Memory B cell (primary cell): ENCODE data around the gene DGKD.
A peak's percentile ranks its signal among the peaks of the same experiment; 100 is the strongest.

ENCODE experiments used
- ATAC-seq: fragments of 150-1000 bp; cut with Tn5 transposase; 2 replicates; pipeline ENCODE4 v1.10.0; 2021; ENCODE audit warnings: low read depth, mild to moderate bottlenecking, moderate library complexity
- DNase-seq, 2 donors: peaks; one replicate each; pipeline ENCODE4 v3.0.0; 2022; ENCODE audit warnings: low spot score in 2 of 2
- H3K27ac Mint-ChIP-seq: one replicate; pipeline ENCODE4 v1.8.0; 2022; ENCODE audit warnings: mild to moderate bottlenecking, moderate library complexity, mixed read lengths
- H3K27me3 Mint-ChIP-seq: one replicate; pipeline ENCODE4 v1.8.0; 2022; ENCODE audit warnings: mixed read lengths
- H3K36me3 Mint-ChIP-seq: one replicate; pipeline ENCODE4 v1.8.0; 2022; ENCODE audit warnings: mild to moderate bottlenecking, mixed read lengths
- H3K4me1 Mint-ChIP-seq: one replicate; pipeline ENCODE4 v1.8.0; 2022; ENCODE audit warnings: mixed read lengths
- H3K4me3 Mint-ChIP-seq: one replicate; pipeline ENCODE4 v1.8.0; 2022; ENCODE audit warnings: mild to moderate bottlenecking, moderate library complexity, mixed read lengths
- H3K9me3 Mint-ChIP-seq: one replicate; pipeline ENCODE4 v1.8.0; 2022; ENCODE audit warnings: mixed read lengths

The DGKD gene

DNA sequence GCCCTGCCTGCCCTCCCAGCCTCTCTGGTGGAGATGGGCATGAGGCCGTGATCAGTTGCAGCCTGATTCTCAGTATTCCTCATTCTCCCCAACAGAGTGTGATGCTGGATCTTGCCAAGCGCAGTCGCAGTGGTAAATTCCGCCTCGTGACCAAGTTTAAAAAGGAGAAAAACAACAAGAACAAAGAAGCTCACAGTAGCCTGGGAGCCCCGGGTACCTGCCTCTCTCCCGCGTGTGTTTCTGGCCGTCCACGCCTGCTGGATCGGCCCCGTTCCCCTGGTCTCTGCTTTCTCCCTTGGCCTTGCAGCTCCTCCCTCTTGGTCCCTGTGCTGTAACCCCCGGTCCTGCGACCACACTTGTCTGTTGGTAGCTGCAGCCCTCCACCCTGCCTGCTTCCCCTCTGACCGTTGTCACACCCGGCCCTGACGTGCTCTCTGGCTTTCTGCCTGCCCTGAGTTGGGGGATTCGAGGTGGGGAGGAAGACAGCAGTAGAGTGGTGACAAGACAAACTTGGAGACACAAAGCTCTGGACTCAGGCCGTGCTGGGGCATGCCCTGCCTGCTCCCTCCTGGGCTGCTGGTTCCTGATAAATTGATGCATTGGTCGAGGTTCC, 112.8 kb downstream of the DGKD start:
- H3K36me3 Mint-ChIP-seq: peaks cover 57% of the 10 kb centered on the region

GRCh38 chr2:233468047-233468740, 113.9 kb downstream of the DGKD start:
- DNase-seq (no peak), ATAC-seq (no peak)
- Mint-ChIP-seq H3K27ac (peak overlapping the region; percentile 48), H3K4me1 (no peaks in the 10 kb centered on the region), H3K27me3 (no peaks in the 10 kb centered on the region), H3K9me3 (peaks cover 2% of the 10 kb centered on the region), H3K36me3 (peaks cover 61% of the 10 kb centered on the region), H3K4me3 (no peak overlapping the region)

More for the DNA sequence above, 112.8 kb downstream of the DGKD start:
- no peak overlapping the region for H3K4me3 Mint-ChIP-seq
- peak overlapping the region; percentile 47 for H3K27ac Mint-ChIP-seq
- DNase-seq (no peak), ATAC-seq (no peak)
- no peaks in the 10 kb centered on the region for H3K4me1 Mint-ChIP-seq
- peaks cover 2% of the 10 kb centered on the region for H3K9me3 Mint-ChIP-seq
- no peaks in the 10 kb centered on the region for H3K27me3 Mint-ChIP-seq

GRCh38 chr2:233468741-233469110, 114.4 kb downstream of the DGKD start:
- Mint-ChIP-seq H3K4me3 (no peak overlapping the region), H3K27me3 (no peaks in the 10 kb centered on the region), H3K27ac (peak overlapping the region; percentile 48), H3K36me3 (peaks cover 58% of the 10 kb centered on the region), H3K4me1 (no peaks in the 10 kb centered on the region), H3K9me3 (no peaks in the 10 kb centered on the region)
- ATAC-seq: no peak
- DNase-seq: no peak

- peak overlapping the region; percentile 53 for H3K27ac Mint-ChIP-seq
Observed at GRCh38 chr2:233469261-233470010, 115.1 kb downstream of the DGKD start.

DNA sequence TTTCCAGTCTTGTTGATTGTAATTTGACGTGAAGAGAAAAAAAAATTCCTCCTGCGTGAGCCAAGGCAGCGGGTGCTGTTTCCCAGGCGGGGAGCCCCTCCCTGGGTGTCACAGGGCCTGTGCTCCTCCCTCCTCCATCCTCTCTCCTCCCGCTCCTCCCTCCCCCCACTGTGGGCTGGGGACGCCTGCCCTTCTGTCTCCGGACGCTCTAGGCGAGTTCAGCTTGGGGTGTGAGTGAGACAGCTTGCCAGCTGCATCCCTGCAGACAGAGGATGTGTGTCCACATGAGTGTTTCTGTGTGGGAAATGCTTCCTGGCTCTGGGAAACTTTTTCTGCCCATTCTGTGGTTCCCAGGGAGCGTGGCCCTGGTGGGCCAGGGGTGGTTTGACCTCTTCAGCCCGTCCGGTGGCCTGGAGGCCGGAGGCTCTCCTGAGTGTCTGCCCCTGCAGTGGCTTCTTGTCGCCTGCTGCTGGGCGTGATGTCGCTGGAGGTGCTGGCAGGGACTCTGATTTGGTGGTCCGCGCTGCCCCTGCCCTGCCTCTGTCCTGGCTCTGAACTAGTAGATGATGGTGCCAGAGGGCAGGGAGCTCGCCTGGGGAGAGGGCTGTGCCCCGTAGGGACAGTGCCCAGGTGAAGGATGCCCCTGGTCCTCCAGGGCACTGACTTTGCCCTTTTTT, 115.9 kb downstream of the DGKD start:
- no peaks in the 10 kb centered on the region for H3K27me3 Mint-ChIP-seq
- H3K9me3 Mint-ChIP-seq: no peaks in the 10 kb centered on the region
- H3K4me3 Mint-ChIP-seq: no peak overlapping the region
- no peak for ATAC-seq
- no peak for DNase-seq
- H3K36me3 Mint-ChIP-seq: peaks cover 51% of the 10 kb centered on the region
- no peak overlapping the region for H3K27ac Mint-ChIP-seq
- peaks cover 3% of the 10 kb centered on the region for H3K4me1 Mint-ChIP-seq

More at GRCh38 chr2:233469261-233470010, 115.1 kb downstream of the DGKD start:
- DNase-seq: no peak
- H3K9me3 Mint-ChIP-seq: no peaks in the 10 kb centered on the region
- H3K4me1 Mint-ChIP-seq: peaks cover 3% of the 10 kb centered on the region
- no peaks in the 10 kb centered on the region for H3K27me3 Mint-ChIP-seq
- no peak overlapping the region for H3K4me3 Mint-ChIP-seq
- ATAC-seq: no peak
- peaks cover 52% of the 10 kb centered on the region for H3K36me3 Mint-ChIP-seq

- Mint-ChIP-seq H3K4me3 (no peak overlapping the region), H3K9me3 (no peaks in the 10 kb centered on the region), H3K4me1 (peaks cover 3% of the 10 kb centered on the region), H3K27ac (no peak overlapping the region), H3K27me3 (no peaks in the 10 kb centered on the region), H3K36me3 (peaks cover 49% of the 10 kb centered on the region)
- no peak for ATAC-seq
- no peak for DNase-seq
Observed at GRCh38 chr2:233470839-233471238, 116.5 kb downstream of the DGKD start.

DNA sequence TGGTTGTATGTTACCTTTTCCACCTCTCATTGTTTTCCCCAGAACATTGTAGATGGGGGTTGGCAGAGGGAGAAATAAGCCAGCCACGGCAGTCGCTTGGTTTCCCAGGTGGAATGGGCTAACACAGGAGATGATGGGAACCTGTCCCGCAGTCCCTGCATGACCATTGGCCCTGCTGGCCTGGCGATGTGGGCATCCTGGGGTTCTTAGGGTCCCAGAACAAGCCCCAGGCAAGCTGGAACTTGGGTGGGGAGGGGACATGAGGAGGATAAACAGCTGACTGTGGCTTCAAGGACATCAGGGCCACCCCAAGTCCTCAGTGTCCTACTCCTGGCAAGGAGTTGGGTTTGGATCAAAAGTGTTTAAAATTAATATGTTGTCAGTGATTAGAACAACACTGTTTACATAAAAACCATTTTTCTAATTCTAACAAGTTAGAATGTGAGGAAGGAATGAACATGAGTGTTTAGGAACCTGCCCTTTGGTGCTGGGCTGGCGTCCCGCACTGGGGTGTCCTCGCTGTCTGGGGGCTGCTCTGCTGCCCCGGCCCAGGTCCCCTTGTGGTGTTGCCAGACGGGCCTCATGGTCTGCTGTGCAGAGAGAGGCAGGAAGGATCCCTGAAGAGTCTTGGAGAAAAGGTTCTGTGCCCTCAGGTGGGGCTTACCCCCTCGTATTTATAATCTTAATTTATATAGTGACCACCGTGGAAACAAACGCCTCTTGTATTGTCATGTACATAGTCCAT, 117.2 kb downstream of the DGKD start:
- ATAC-seq: no peak
- Mint-ChIP-seq H3K9me3 (no peaks in the 10 kb centered on the region), H3K4me1 (peaks cover 3% of the 10 kb centered on the region), H3K27me3 (no peaks in the 10 kb centered on the region), H3K27ac (peak overlapping the region; percentile 63), H3K36me3 (peaks cover 44% of the 10 kb centered on the region), H3K4me3 (no peak overlapping the region)
- no peak for DNase-seq

DNA sequence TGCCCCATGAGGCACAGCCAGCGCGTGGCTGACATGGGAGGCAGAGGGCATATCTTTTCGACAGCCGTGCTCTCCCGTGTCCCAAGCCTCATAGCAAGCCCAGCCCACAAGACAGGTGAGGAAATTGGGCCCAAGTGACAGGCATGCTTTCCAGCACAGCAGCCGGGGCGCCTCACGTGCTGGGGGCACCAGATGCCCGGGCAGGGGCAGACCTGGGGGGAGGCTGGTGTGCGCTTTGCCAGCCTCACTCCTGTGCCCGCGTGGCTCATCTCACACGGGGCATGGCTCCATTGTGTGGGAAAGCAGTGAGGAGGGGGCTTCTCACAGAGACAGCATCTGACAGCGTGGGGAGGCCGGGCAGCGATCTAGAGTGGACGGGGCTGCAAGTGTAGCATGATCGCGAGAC, 119.1 kb downstream of the DGKD start:
- Mint-ChIP-seq H3K36me3 (peaks cover 36% of the 10 kb centered on the region), H3K9me3 (no peaks in the 10 kb centered on the region), H3K27me3 (no peaks in the 10 kb centered on the region), H3K4me3 (no peak overlapping the region), H3K4me1 (peaks cover 3% of the 10 kb centered on the region), H3K27ac (peak overlapping the region; percentile 24)
- no peak for DNase-seq
- no peak for ATAC-seq

DNA sequence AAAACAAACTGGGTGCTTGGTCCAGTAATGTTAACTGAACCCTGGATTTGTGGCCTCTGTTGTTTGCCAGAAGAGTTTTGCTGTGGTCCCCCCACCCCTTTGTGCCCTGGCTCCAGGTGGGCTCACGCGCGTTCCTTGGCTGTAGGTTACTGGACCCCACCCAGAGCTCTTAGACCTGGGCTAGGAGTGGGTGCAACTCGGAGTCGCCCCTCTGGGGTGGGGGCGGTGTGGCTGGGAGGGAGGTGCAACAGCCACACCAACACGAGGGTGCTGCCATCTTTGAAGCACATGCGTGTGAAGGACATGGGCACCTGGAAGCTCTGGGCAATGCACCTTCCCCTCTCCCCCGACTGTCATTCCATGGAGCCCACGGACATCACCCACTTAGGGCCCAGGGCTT, 119.6 kb downstream of the DGKD start:
- no peaks in the 10 kb centered on the region for H3K27me3 Mint-ChIP-seq
- peaks cover 34% of the 10 kb centered on the region for H3K36me3 Mint-ChIP-seq
- no peaks in the 10 kb centered on the region for H3K9me3 Mint-ChIP-seq
- DNase-seq (no peak), ATAC-seq (no peak)
- H3K4me3 Mint-ChIP-seq: no peak overlapping the region
- H3K27ac Mint-ChIP-seq: peak overlapping the region; percentile 24
- H3K4me1 Mint-ChIP-seq: peaks cover 3% of the 10 kb centered on the region

GRCh38 chr2:233474308-233475160, 120.2 kb downstream of the DGKD start:
- Mint-ChIP-seq H3K27ac (no peak overlapping the region), H3K27me3 (no peaks in the 10 kb centered on the region), H3K36me3 (peaks cover 28% of the 10 kb centered on the region), H3K9me3 (no peaks in the 10 kb centered on the region), H3K4me3 (no peak overlapping the region), H3K4me1 (peaks cover 3% of the 10 kb centered on the region)
- ATAC-seq (no peak), DNase-seq (no peak)

DNA sequence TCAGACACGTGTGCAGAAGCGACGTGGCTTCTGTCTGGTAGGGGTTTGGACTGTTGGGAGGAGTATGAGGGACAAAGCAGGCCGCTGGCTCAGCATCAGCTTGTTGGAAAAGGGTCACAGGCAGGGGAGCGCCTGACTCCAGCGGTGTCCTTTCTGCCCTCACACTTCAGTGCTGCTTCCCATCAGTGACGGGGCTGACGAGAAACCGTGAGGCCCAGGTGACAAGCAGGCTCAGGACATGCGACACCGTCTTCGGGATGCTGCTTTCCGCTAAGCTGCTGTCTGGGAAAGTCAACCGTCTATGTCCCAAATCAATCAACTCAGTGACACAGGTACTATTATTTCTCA, 121.7 kb downstream of the DGKD start:
- H3K27me3 Mint-ChIP-seq: no peaks in the 10 kb centered on the region
- DNase-seq (no peak), ATAC-seq (no peak)
- H3K27ac Mint-ChIP-seq: no peak overlapping the region
- peaks cover 5% of the 10 kb centered on the region for H3K4me1 Mint-ChIP-seq
- peaks cover 23% of the 10 kb centered on the region for H3K36me3 Mint-ChIP-seq
- no peaks in the 10 kb centered on the region for H3K9me3 Mint-ChIP-seq
- no peak overlapping the region for H3K4me3 Mint-ChIP-seq

DNA sequence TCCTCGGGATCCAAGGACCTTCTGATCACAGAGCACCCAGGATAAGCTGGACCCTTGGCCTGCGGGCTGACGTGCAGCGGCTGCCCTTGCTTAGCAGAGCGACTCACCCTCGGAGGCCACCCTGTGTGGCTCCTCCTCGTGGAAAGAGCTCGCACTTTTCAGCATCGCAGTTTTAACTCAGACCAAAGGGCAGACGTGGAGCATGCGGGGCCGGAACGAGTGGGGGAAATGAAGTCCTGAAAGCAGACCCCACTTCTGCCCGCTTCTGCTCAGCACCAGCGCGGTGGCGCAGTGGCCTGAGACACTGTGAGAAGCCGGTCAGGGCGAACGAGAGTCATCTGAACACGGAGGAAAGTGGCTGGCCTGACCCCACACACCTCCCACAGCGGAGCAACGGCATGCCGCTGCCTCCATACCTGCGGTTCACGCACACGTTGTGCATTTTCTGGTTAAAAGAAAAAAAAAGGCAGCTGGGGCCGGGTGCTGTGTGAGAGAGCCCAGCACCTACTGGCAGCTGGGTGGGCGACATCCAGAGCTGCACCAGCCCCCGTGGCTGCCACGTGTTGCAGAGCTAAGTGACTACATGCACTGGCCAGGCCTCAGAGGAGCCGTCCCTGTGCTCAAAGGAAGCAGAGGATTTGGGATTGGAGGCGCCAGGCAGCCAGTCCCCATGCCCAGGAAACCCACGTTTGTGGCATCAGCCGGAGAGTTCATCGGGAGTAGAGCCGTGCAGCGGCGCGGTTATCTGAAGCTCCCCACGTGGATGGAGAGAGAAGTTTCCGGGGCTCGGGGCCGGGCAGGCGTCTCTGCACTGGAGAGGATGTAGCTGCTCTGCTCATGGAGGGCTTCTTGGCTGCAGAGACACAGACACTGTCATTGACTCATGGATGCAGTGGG, 122.6 kb downstream of the DGKD start:
- Mint-ChIP-seq H3K4me1 (peaks cover 5% of the 10 kb centered on the region), H3K36me3 (peaks cover 22% of the 10 kb centered on the region), H3K27me3 (no peaks in the 10 kb centered on the region), H3K9me3 (no peaks in the 10 kb centered on the region), H3K4me3 (no peak overlapping the region), H3K27ac (no peak overlapping the region)
- DNase-seq (no peak), ATAC-seq (no peak)
